Measurements from ENCODE around the gene ANTXR1. TPM values are rescaled to one million over a fixed set of nuclear protein-coding genes. Genes with fewer than 3 reads are reported as not detected.

ANTXR1 gene
- polyA plus RNA-seq, 1 donor (not counting 4 experiments of a cell fraction or from before 2014, with no cell fraction given) = 20.4 TPM

DNA sequence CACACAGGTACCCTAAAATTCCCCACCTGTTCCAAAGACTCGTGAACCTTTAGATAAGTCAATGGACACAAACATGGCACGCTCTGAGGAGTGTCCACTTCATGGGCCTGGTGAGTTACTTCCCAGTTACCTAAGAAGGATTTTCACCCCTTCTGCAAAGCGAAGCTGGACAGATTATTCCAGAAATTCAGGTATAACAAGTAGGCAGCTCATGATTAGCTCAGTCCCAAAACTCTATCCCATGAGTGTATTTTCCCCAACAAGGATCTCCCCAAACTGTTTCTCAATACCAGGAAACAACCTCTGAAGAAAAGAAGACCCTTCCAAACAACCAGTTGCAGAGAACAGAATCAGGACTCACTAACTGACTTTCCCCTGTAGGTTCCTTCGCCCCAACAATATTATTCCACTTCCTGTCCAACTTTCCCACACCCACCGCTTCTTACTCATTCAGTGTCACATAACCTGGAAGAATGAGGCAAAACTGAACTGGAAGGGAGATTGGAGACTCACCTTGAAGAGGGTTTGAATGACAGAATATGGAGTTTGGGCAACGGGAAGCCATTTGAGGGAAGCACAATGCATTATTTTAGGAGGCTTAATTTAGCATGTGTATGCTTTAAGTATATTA lies 120.1 kb downstream of the ANTXR1 start:
- dilution Hi-C loops (cut with MboI; ENCODE audit: extremely low pct_ligation_motif_present, low sequenced_read_pairs) = no loop called here
- no peaks in the 10 kb centered on the region for H3K27me3 ChIP-seq (ENCODE audit: control insufficient read depth, extremely low read depth, insufficient read depth, low read length)
- H3K36me3 ChIP-seq (ENCODE audit: control insufficient read depth in 2 of 2, extremely low read depth in 1 of 2, insufficient read depth in 2 of 2, low read length in 2 of 2) = peaks cover 0 to 3% of the 10 kb centered on the region in 2 experiments
- no peaks in the 10 kb centered on the region for H3K9me3 ChIP-seq (ENCODE audit: control insufficient read depth, low read depth, low read length)
- no peak for DNase-seq (ENCODE audit: low read depth, low spot score)
- H3K9me1 ChIP-seq (ENCODE audit: control insufficient read depth, extremely low read depth, insufficient read depth, low read length) = no peaks in the 10 kb centered on the region
- no peaks in the 10 kb centered on the region for H3K79me2 ChIP-seq (ENCODE audit: control insufficient read depth, insufficient read depth, low read length)
- H4K20me1 ChIP-seq (ENCODE audit: control insufficient read depth, extremely low read depth, insufficient read depth, low read length) = no peaks in the 10 kb centered on the region
- no peak overlapping the region for H2AFZ ChIP-seq (ENCODE audit: control insufficient read depth, low read length)
- no peak overlapping the region for H3K27ac ChIP-seq (ENCODE audit: control insufficient read depth, insufficient read depth, low read length)
- no peak for FAIRE-seq
- no peak overlapping the region for H3K4me3 ChIP-seq (ENCODE audit: control insufficient read depth in 2 of 3, extremely low read depth in 1 of 3, insufficient read depth in 2 of 3, low read depth in 1 of 3, low read length in 3 of 3)
- H3K9ac ChIP-seq (ENCODE audit: control insufficient read depth, extremely low read depth, insufficient read depth, low read length) = no peak overlapping the region
- TF ChIP-seq, protein P1, sequence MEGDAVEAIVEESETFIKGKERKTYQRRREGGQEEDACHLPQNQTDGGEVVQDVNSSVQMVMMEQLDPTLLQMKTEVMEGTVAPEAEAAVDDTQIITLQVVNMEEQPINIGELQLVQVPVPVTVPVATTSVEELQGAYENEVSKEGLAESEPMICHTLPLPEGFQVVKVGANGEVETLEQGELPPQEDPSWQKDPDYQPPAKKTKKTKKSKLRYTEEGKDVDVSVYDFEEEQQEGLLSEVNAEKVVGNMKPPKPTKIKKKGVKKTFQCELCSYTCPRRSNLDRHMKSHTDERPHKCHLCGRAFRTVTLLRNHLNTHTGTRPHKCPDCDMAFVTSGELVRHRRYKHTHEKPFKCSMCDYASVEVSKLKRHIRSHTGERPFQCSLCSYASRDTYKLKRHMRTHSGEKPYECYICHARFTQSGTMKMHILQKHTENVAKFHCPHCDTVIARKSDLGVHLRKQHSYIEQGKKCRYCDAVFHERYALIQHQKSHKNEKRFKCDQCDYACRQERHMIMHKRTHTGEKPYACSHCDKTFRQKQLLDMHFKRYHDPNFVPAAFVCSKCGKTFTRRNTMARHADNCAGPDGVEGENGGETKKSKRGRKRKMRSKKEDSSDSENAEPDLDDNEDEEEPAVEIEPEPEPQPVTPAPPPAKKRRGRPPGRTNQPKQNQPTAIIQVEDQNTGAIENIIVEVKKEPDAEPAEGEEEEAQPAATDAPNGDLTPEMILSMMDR (optimal IDR thresholded peaks at IDR 0.05 in 1 of 3, IDR thresholded peaks at IDR 0.05 in 1 of 3, conservative IDR thresholded peaks at IDR 0.05 in 1 of 3; ENCODE audit: extremely low read depth in 1 of 3, insufficient read depth in 2 of 3, low read length in 3 of 3) = no peak
- TF ChIP-seq EZH2 (IDR thresholded peaks at IDR 0.05; ENCODE audit: low read length) = no peak
- peaks cover 4% of the 10 kb centered on the region for H3K4me1 ChIP-seq (ENCODE audit: control insufficient read depth, extremely low read depth, insufficient read depth, low read length)
- H3K4me2 ChIP-seq (ENCODE audit: control insufficient read depth, extremely low read depth, insufficient read depth, low read depth, low read length) = no peak overlapping the region

DNA sequence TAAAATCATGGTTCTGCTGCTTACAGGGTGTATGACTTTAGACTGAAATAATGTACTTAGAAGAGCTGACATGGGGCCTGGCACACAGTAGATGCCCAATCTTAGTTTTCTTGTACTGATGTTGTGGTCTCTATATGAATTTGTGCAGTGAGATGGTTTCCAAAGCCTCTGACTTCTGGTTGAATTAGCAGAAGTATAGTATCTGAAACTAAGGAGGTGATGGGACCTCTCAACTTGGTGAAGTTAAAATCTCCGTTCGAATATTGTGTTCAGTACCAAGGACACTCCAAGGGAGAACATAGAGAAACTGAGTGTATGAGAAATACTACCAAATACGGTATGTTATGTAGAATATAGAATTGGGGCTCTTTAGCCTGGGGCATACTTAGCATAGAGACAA lies 120.9 kb downstream of the ANTXR1 start:
- dilution Hi-C loops (cut with MboI; ENCODE audit: extremely low pct_ligation_motif_present, low sequenced_read_pairs) = no loop called here
- Histone ChIP-seq H3K36me3 (ENCODE audit: control insufficient read depth in 2 of 2, extremely low read depth in 1 of 2, insufficient read depth in 2 of 2, low read length in 2 of 2) (peaks cover 0 to 3% of the 10 kb centered on the region in 2 experiments), H3K27me3 (ENCODE audit: control insufficient read depth, extremely low read depth, insufficient read depth, low read length) (no peaks in the 10 kb centered on the region), H3K79me2 (ENCODE audit: control insufficient read depth, insufficient read depth, low read length) (no peaks in the 10 kb centered on the region), H3K4me1 (ENCODE audit: control insufficient read depth, extremely low read depth, insufficient read depth, low read length) (peaks cover 12% of the 10 kb centered on the region), H3K9me3 (ENCODE audit: control insufficient read depth, low read depth, low read length) (no peaks in the 10 kb centered on the region), H2AFZ (ENCODE audit: control insufficient read depth, low read length) (no peak overlapping the region), H3K9me1 (ENCODE audit: control insufficient read depth, extremely low read depth, insufficient read depth, low read length) (no peaks in the 10 kb centered on the region), H3K27ac (ENCODE audit: control insufficient read depth, insufficient read depth, low read length) (no peak overlapping the region), H4K20me1 (ENCODE audit: control insufficient read depth, extremely low read depth, insufficient read depth, low read length) (no peaks in the 10 kb centered on the region), H3K4me3 (ENCODE audit: control insufficient read depth in 2 of 3, extremely low read depth in 1 of 3, insufficient read depth in 2 of 3, low read depth in 1 of 3, low read length in 3 of 3) (no peak overlapping the region), H3K9ac (ENCODE audit: control insufficient read depth, extremely low read depth, insufficient read depth, low read length) (no peak overlapping the region), H3K4me2 (ENCODE audit: control insufficient read depth, extremely low read depth, insufficient read depth, low read depth, low read length) (no peak overlapping the region)
- no peak for DNase-seq (ENCODE audit: low read depth, low spot score)
- TF ChIP-seq, protein P1 (optimal IDR thresholded peaks at IDR 0.05 in 1 of 3, IDR thresholded peaks at IDR 0.05 in 1 of 3, conservative IDR thresholded peaks at IDR 0.05 in 1 of 3; ENCODE audit: extremely low read depth in 1 of 3, insufficient read depth in 2 of 3, low read length in 3 of 3) = no peak
- no peak for TF ChIP-seq EZH2 (IDR thresholded peaks at IDR 0.05; ENCODE audit: low read length)
- no peak for FAIRE-seq

All from keratinocyte (primary cell).